Kidney (tissue), 14 donors: ENCODE data around the gene CSNK1G2. TPM values are rescaled to one million over a fixed set of nuclear protein-coding genes. Genes with fewer than 3 reads are reported as not detected.

Experiments used
- DNase-seq, 5 donors: peaks; one replicate each; pipeline ENCODE4 v3.0.0-alpha.2; 2013 to 2020
- FAIRE-seq: peaks from 2 replicates; lab custom pipeline; 2012; peaks lifted over from hg19 to GRCh38; lab: Jason Lieb, UNC
- H3K27ac ChIP-seq, 2 donors: one replicate each; pipeline ENCODE4 v1.7.0; 2013; ENCODE audit warnings: low read depth in 2 of 2, low read length in 2 of 2, inconsistent platforms in 1 of 2
- H3K27me3 ChIP-seq: one replicate; pipeline ENCODE4 v1.7.1; 2013; ENCODE audit warnings: low read length, inconsistent platforms; ENCODE audit not compliant: control insufficient read depth, insufficient read depth
- H3K36me3 ChIP-seq, 3 donors: one replicate each; pipeline versions ENCODE4 v1.7.0 to v1.7.1; 2013; ENCODE audit warnings: low read length in 3 of 3, control low read depth in 1 of 3, inconsistent platforms in 1 of 3; ENCODE audit not compliant: insufficient read depth in 3 of 3, control insufficient read depth in 2 of 3
- H3K4me1 ChIP-seq, 3 donors: one replicate each; pipeline versions ENCODE4 v1.7.0 to v1.7.1; 2013; ENCODE audit warnings: low read length in 3 of 3, inconsistent platforms in 1 of 3, low read depth in 1 of 3; ENCODE audit not compliant: control insufficient read depth in 2 of 3, insufficient read depth in 2 of 3
- H3K4me3 ChIP-seq, 3 donors: one replicate each; pipeline versions ENCODE4 v1.7.0 to v1.8.1; 2013; ENCODE audit warnings: low read length in 3 of 3, control low read depth in 1 of 3, inconsistent platforms in 1 of 3
- H3K9ac ChIP-seq, 3 donors: one replicate each; pipeline versions ENCODE4 v1.7.0 to v1.7.1; 2013; ENCODE audit warnings: low read length in 3 of 3, control low read depth in 1 of 3, inconsistent platforms in 1 of 3
- H3K9me3 ChIP-seq, 3 donors: one replicate each; pipeline versions ENCODE4 v1.7.0 to v1.7.1; 2013; ENCODE audit warnings: low read length in 3 of 3, control low read depth in 1 of 3, inconsistent platforms in 1 of 3; ENCODE audit not compliant: control insufficient read depth in 2 of 3, insufficient read depth in 1 of 3
- intact Hi-C: fragments of 100-400 bp; cut with DNase I; formaldehyde crosslinking; loops from one replicate; pipeline ENCODE4 v1.11.1; 2022
- polyA plus RNA-seq: library from polyadenylated mRNA; stranded (reverse); fragments of 350-450 nt; fragmentation: Illumina TruSeq; extraction: RNeasy Lipid Tissue Mini Kit (QIAGEN cat#74804); gene quantifications from one replicate; pipeline ENCODE4 v1.2.3, GENCODE V29; 2014; ENCODE audit warnings: low read depth, low replicate concordance; ENCODE audit not compliant: insufficient read depth
- total RNA-seq: library from RNA; stranded (reverse); fragmentation: NEBNext Ultra II Directional; extraction: Animal tissue kit (Norgen Biotek cat#: 25700); gene quantifications from one replicate; pipeline ENCODE4 v1.2.1, GENCODE V29; 2021
- TF ChIP-seq, protein P1 (sequence below): IDR thresholded peaks from 3 replicates; pipeline ENCODE4 v1.5.1; 2012; ENCODE audit warnings: mild to moderate bottlenecking, moderate library complexity, borderline replicate concordance; ENCODE audit not compliant: insufficient read depth; ENCODE audit errors: extremely low read depth
- donor health status: control.
- donor health status: control.
- donor health status: control.
- donor health status: control.
- donor health status: control.
- donor health status: DM: yes; HTN: yes; CAD: no.
- donor health status: Normal renal cell carcinoma (clear cell type).

Gene CSNK1G2
- total and polyA plus RNA-seq, 2 donors from 2014 or later = 33.1 to 66.2 TPM

- Histone ChIP-seq H3K27me3 (no peaks in the 10 kb centered on the region), H3K9ac (no peak overlapping the region), H3K9me3 (no peaks in the 10 kb centered on the region), H3K27ac (peak overlapping the region in 1 of 2 donors; percentile 57), H3K4me3 (no peak overlapping the region), H3K36me3 (peaks cover under 1 to 3% (median 2%) of the 10 kb centered on the region in 3 donors), H3K4me1 (no peaks in the 10 kb centered on the region)
- TF ChIP-seq, protein P1, sequence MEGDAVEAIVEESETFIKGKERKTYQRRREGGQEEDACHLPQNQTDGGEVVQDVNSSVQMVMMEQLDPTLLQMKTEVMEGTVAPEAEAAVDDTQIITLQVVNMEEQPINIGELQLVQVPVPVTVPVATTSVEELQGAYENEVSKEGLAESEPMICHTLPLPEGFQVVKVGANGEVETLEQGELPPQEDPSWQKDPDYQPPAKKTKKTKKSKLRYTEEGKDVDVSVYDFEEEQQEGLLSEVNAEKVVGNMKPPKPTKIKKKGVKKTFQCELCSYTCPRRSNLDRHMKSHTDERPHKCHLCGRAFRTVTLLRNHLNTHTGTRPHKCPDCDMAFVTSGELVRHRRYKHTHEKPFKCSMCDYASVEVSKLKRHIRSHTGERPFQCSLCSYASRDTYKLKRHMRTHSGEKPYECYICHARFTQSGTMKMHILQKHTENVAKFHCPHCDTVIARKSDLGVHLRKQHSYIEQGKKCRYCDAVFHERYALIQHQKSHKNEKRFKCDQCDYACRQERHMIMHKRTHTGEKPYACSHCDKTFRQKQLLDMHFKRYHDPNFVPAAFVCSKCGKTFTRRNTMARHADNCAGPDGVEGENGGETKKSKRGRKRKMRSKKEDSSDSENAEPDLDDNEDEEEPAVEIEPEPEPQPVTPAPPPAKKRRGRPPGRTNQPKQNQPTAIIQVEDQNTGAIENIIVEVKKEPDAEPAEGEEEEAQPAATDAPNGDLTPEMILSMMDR = no peak
- DNase-seq (peak in 2 of 5 donors; percentile 38 to 45), FAIRE-seq (no peak)
- intact Hi-C loops = no loop called here
These were observed 39.3 kb downstream of the CSNK1G2 start for GRCh38 chr19:1980091-1980808.

- intact Hi-C loops = no loop called here
- Histone ChIP-seq H3K9me3 (no peaks in the 10 kb centered on the region), H3K27ac (peak overlapping the region; percentile 27 to 57), H3K36me3 (peaks cover 0 to 2% (median 2%) of the 10 kb centered on the region in 3 donors), H3K9ac (no peak overlapping the region), H3K4me3 (no peak overlapping the region), H3K27me3 (no peaks in the 10 kb centered on the region), H3K4me1 (no peaks in the 10 kb centered on the region)
- no peak for FAIRE-seq
- TF ChIP-seq, protein P1 = no peak
- peak in 1 of 5 donors; percentile 74 for DNase-seq
These were observed 39.8 kb downstream of the CSNK1G2 start for GRCh38 chr19:1980809-1981181.

DNA sequence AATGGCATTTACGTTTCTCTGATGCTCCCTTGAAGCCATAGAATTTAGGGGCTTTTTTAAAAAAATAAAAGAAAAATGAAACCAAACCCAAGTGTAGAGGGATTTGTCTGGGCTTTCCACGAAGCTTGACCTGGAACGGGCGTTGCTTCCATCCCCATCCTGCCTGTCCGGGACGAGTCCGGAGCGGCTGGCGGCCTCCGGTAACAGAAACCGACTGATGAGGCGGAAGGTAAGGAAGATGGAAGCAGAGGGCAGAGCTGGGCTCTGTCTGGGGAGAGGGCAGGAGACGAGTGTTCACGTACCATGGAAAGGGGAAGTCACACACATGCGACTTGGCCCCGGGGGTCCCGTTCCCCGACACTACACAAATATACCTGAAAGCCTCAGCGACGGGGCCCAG, 40.3 kb downstream of the CSNK1G2 start:
- no peak for DNase-seq
- intact Hi-C loops = no loop called here
- no peaks in the 10 kb centered on the region for H3K4me1 ChIP-seq
- H3K27ac ChIP-seq = no peak overlapping the region
- peaks cover 0 to 2% (median 2%) of the 10 kb centered on the region in 3 donors for H3K36me3 ChIP-seq
- no peaks in the 10 kb centered on the region for H3K27me3 ChIP-seq
- TF ChIP-seq, protein P1 = no peak
- no peaks in the 10 kb centered on the region for H3K9me3 ChIP-seq
- no peak for FAIRE-seq
- no peak overlapping the region for H3K4me3 ChIP-seq
- no peak overlapping the region for H3K9ac ChIP-seq
